GM18526 (cell line): Measurements from ENCODE around the gene DPT.

ENCODE experiments used
- POLR2A ChIP-seq: IDR thresholded peaks from 3 replicates; pipeline ENCODE4 v1.6.1; 2011; ENCODE audit not compliant: insufficient read length; ENCODE audit errors: extremely low read depth

Gene DPT

DNA sequence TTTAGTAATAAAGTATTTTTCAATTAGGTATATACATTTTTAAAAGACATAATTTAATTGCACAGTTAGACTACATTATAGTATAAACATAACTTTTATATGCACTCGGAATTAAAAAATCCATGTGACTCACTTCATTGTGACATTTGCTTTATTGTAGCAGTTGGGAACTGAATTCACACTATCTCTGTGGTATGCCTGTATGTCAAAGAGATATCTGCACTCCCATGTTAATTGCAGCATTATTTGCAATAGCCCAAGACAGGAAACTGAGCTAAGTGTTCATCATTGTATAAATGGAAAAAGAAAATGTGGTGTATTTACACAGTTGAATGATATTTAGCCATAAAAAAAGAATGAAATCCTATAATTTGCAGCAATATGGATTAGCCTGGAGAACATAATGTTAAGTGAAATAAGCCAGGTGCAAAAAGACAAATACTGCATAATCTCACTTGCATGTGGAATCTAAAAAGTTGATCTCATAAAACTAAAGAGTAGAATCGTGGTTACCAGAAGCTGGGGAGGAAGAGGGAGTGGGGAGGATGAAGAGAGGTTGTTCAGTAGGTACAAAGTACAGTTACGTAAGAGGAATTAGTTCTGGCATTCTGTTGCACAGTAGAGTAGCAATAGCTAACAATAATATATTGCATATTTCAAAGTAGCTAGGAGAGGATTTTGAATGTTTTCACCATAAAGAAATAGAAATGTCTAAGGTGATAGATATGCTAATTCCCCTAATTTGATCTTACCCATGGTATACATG lies 64.8 kb downstream of the DPT start:
- TF ChIP-seq POLR2A: no peak

DNA sequence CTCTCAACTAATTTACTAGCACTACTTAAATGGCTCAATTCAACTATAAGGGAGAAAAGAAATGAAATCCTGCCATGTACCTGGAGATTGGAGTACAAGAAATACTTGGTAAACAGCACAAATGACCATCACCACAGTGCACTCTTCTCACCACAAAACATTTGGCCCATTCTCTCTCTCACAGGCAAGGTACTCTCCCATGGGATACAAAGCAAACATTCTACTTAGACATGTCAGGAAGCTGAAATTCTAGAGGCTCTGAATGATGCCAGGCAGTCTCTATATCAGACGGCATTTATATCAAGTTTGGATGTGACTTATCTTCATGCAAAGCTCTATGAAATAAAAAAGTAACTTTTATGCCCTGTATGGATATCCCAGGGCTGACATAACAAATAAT lies 72.5 kb downstream of the DPT start:
- TF ChIP-seq POLR2A: no peak

DNA sequence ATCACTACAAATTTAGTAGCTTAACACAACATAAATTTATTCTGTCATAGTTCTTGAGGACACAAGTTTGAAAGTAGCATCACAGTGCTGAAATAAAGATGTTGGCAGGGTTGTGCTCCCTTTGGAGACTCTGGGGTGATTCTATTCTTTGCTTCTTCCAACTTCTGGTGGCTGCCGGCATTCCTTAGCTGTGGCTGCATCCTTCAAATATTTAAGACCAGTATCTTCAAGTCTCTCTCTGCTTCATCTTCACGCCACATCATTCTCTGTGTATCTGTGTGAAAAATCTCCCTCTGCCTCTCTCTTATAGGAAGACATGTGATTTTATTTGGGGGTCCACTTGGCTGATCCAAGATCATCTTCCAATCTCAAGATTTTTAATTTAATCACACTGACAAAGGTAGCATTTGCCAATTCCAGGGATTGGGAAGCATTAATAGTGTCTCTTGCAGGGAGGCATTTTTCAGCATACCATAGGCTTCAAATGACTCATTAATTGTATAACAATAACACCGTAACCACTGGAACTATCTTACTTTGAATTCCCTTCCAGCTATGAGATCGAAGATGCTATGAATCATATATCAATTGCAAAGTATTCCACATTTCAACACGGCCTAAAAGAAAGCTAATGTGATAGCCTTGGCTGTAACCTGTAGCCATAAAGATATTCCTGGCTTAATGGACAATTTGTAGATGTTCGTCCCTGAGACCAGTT lies 74.6 kb downstream of the DPT start:
- TF ChIP-seq POLR2A: no peak

DNA sequence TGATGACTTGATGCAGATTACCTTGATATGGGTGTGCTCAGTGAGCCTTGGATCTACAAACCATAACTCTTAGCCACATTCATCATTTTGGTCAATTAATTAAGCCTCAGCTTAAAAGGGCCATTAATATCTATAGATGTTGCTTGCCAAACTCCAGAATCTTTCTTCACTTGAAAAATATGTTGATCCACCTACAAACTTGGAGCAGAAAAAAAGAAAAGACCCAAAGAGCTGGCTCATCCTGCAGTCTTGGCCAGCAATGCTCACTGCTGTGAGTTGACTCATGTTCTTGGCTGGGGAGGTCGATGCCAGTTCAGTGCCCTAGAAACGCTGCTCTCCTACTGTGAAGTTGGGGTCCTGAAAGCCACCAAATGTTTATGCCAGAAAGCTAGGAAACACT lies 75.4 kb downstream of the DPT start:
- no peak for TF ChIP-seq POLR2A

DNA sequence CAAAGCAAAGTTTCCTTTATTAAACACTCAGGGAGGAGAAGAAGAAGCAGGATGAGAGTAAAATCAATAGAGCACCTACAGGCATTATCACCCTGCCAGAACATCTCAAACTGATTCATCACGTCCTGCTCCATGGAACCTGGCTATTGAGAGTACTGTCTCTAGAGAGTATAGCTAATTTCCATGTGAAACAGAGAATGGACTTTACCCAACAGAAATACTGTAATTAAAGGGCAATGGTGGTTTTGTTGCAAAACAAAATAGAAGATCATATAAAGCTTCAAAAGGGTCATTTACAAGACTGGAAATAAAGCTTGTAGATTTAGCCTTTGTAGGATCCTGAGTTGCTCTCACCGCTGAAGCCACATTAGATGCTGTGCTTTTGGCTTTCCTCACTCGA lies 83.3 kb downstream of the DPT start:
- no peak for TF ChIP-seq POLR2A
